ENCODE results near the gene PRICKLE1.

Gene PRICKLE1

DNA sequence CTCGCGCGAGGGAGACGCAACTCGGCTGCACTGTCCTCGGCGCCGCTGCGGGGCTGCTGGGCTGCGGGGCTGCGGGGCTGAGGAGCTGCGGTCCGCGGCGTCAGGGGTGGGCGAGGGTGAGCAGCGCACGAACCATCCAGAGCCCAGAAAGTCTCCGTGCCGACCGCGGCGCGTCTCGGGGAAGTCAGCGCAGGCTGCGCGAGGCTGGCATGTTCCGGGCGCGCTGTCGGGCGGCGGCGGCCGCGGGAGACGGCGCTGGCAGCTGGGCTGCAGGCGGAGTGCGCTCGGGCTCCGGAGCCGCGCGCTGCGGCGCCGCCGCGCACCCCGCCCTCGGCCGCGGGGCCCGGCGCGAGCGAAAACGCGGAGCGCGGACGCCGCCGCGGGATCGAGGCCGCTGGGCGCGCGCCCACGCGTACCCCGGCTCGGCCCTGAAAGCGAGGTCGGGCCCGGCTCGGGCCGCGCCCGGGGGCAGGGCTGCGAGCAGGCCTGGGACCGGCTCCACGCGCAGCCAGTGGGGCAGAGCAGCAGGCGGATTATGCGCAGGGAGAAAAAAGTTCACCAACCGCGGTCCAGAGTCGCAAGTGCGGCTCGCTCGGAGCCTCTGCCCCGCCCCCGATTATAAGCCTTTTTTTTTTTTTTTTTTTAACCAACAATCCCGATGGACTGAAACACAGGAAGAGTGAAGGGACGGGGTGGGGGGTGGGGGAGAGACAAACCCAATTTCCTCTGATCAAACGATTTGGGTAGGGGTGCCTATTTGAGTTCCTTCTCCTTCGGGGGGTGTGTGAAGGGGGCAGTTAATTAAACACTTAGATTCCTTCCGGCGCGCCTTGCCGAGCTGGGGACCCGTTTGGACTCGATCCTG lies at the start of gene PRICKLE1:
Gene PRICKLE1, minus strand, starts transcription at position 282 of the 865 bp plus-strand sequence. CDS start 117,230 bp downstream, outside the sequence.
- in situ Hi-C loops (cut with HindIII; ENCODE audit: low sequenced_read_pairs) = no loop called here

DNA sequence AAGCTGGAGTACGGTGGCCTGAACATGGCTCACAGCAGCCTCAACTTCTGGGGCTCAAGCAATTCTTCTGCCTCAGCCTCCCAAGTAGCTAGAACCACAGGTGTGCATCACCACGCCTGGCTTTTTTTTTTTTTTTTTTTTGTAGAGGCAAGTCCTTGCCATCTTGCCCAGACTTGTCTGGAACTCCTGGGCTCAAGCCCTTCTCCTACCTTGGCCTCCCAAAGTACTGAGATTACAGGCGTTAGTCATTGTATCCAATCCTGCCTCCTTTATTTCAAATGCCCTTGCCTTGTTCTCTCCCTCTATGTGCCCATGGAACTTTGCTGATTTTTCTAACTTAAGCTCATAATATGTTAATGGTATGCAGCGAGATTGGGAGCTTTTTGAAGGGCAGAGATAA lies 49.2 kb upstream of the PRICKLE1 start:
- in situ Hi-C loops (cut with HindIII; ENCODE audit: low sequenced_read_pairs) = no loop called here

DNA sequence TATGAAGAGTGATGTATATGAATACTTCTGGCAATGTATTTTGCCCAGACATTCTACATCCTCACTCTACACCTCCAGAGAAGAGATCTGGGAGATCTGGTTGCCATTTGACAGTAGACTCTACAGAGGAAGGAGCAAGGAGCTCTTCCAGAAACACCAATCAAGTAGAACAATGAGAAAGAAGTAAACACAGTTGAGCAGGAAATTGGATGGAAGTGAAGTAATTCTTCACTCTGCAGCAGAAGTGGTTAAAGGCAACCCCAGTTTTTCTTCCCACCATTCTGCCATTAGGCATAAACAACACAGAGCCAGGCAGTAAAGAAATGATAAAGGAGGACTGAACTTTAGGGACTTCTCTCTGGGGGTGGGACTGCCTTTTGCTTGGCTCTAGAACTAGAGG lies 48.5 kb upstream of the PRICKLE1 start:
- in situ Hi-C loops (cut with HindIII; ENCODE audit: low sequenced_read_pairs) = no loop called here

DNA sequence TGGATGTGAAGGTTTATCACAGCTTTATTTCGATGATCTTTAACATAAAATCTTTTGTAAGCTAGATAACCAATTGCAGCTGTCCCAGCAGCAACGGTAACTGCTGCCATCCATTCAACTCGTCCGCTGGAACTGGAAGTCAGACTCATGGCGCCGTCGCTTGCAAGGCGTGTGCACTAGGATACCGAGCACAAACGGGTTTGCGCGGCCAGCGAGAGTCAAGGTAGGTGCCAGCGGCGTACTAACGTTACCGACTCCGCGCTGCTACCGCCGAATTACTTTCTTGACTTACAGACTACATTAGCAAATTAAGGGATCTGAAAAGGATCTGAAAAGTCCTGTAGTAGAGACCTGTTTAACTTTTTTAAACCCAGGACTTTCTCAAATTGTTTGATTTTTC lies 47.4 kb upstream of the PRICKLE1 start:
- in situ Hi-C loops (cut with HindIII; ENCODE audit: low sequenced_read_pairs) = no loop called here

DNA sequence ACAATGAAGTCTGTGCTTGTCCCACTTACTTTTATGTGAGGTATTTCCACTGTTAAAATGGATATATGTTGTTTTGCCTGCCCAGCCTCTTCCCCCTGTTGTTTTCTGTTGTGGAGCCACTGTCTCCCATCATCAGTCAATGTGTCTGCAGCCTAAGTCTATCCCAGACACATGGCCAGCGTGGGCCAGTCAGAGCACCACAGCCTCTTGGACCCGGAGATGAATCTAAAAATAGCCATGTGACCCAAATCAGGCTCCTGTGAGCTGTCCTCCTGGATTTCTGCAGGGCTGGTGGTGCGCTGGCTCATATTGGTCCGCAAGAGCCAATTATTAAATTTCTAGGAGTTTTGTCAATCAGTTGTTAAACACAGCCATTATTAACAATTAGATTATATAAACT lies 44.0 kb upstream of the PRICKLE1 start:
- in situ Hi-C loops (cut with HindIII; ENCODE audit: low sequenced_read_pairs) = no loop called here

DNA sequence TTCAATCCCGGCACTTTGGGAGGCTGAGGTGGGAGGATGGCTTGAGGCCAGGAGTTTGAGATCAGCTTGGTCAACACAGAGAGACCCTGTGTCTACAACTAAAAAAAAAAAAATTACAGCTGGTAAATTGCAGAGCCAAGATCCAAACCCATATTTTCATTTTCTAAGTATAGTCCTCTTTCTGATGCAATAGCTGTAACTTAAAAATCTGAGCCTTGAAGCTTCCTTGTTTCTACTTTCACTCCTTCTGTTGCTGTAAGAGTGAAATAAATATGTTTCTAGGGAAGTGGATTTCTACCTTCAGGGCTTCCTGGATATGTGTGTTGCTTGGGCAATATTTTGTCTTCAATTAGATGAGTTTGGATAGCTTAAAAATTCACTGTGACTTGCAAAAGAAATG lies 42.0 kb upstream of the PRICKLE1 start:
- in situ Hi-C loops (cut with HindIII; ENCODE audit: low sequenced_read_pairs) = no loop called here

DNA sequence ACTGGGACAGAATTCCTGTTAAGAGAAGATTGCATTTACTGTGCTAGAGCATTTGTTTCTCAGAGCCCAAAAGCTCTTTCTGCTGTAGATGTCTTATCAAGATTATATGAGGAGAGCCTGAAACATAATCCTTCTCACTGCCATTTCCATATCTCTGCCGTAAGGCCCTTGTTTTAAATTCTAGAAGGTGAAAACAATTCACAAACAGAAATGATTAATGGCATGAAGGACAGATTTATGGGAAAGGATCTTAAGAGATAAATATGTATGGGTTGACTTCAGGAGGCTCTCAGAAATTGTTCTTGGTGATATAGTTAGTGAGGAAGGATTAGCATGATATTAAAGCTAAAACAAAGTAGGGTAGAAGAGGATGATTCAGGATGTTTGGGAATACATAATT lies 40.8 kb upstream of the PRICKLE1 start:
- in situ Hi-C loops (cut with HindIII; ENCODE audit: low sequenced_read_pairs) = no loop called here

DNA sequence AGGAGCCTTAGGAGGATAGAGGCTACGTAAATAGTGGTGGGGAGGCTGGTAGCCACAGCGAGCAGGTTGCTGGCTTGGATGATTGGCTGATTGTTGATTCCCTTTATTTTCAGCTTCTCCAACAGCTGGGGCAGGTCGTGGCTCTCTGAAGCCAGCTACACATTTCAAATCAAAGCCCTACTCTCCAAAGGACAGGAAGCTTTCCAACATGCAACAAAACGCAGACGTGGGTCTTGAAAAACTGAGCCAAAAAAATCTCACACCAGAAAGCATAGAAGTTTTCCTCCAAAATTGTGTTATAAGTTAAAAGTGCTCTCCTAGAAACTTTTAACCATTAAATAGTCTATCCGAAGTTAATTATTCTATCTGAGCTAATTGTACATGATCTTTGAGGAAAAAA lies 37.6 kb upstream of the PRICKLE1 start:
- in situ Hi-C loops (cut with HindIII; ENCODE audit: low sequenced_read_pairs) = no loop called here

DNA sequence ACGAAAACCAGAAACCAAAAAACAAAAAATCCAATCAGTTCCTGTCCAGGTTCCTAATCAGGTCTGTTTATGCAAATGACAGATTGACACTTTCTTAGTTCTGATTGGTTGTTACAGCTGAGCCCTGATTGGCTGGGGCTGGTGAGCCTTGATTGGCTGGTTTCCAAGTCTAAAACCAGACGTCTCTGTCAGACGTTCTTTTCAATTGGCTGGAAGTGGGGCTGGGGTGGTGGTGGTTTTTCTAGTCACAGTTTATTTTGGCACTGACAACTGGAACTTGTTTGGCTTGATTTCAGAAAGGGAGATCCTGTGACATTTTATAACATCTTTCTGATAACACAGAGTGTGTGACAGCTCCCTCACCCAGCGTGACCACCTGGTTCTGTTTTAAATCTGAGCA lies 36.1 kb upstream of the PRICKLE1 start:
- in situ Hi-C loops (cut with HindIII; ENCODE audit: low sequenced_read_pairs) = no loop called here

DNA sequence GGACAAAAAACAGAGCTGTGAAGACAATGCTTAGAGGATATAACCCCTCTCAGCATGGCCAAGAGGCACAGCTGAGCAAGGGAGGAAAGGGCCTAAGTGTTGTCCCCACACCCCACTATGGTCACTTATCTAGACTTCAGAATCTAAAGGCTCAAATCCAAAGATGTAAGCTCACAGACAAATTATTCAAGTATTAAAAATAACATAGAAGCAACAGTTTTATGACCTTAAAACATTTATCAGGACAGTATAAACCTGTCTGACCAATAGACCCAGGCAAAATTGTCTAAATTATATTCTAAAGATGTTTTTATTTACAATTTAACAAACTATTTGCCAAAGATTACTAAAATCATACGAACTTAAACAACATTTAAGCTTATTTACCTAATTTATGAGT lies 28.1 kb upstream of the PRICKLE1 start:
- in situ Hi-C loops (cut with HindIII; ENCODE audit: low sequenced_read_pairs) = loop anchor here (5.0 kb wide), 1 partner anchor 45 kb away; no protein-coding TSS in a partner anchor

DNA sequence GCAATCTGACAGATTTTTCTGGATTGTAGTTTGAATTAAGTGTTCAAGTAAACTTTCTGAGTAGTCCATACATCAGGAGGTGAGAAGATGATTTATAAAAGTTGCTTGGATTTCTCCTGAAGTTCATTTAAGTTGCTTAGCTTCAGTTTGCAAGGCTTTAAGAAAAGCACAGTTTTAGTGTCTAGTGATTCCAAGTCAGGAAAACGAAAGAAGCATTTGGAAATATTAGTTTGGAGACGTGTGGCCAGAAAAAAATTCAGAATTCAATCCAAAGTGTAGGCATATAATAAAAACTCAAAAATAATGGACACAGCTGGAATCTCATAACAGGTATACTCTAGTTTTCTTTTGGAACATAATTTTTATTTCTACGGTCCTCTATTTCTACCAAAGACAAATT lies 25.5 kb upstream of the PRICKLE1 start:
- in situ Hi-C loops (cut with HindIII; ENCODE audit: low sequenced_read_pairs) = loop anchor here (5.0 kb wide), 1 partner anchor 43 kb away; no protein-coding TSS in a partner anchor

DNA sequence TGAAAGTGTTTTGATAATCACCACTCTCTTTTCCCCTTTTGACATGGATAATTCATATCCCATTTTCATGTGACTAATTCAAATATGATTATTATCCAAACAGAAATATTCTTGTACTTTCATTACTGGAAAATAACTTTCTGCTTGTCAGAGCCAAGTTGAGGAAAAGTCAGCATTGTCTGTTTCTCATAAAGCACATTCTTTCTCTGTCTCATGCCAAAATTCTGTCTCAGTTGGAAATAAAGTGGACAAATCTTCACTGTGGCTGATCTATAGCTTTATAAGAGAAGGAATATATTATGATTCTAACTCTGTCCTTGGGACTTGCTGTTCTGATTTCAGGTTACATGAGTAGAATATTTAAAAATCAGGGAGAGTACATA lies 22.7 kb upstream of the PRICKLE1 start:
- in situ Hi-C loops (cut with HindIII; ENCODE audit: low sequenced_read_pairs) = no loop called here

DNA sequence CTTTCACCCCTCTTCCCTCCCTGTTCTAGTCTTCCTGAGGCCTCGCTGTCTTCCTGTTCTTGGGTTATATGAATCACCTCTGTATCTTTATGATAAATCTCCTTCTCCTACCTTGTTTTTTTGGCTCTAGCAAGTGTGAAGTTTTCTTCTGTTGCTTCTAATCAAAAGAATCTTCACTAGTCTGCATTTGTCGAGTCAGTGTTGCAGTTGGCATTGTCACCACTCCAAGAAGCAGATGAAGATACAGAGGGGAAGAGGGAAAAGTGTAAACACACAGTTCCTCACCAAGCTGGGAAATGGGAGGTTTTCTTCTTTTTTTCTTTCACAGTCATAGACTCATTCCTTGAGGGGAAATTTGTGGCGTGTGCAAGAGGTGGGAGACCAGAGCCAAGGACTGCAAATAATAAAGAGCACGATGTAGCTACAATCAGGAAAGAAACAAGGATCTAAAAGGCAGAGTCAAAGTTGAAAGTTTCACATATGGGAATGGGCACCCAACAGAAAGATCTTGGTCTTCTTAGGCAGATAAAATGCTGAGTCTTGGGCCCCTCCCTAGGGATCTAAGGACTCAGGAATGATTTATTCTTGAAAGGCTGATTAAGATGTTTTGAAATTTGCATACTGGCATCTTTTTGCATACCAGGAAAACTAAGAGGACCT lies 22.2 kb upstream of the PRICKLE1 start:
- in situ Hi-C loops (cut with HindIII; ENCODE audit: low sequenced_read_pairs) = no loop called here

DNA sequence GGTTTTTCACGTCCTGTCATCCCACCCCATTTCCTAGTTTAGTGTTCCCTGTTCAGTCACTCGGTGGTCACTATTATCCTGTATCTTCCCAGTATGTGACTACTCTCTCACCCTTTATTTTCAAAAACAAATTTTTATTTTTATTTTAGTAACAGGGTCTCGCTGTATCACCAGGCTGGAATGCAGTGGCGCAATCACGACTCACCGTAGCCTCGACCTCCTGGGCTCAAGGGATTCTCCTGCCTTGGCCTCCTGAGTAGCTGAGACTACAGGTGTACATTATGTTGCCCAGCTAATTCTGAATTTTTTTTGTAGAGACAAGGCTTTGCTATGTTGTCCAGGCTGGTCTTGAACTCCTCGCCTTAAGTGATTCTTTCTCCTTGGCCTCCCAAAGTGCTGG lies 20.1 kb upstream of the PRICKLE1 start:
- in situ Hi-C loops (cut with HindIII; ENCODE audit: low sequenced_read_pairs) = no loop called here

DNA sequence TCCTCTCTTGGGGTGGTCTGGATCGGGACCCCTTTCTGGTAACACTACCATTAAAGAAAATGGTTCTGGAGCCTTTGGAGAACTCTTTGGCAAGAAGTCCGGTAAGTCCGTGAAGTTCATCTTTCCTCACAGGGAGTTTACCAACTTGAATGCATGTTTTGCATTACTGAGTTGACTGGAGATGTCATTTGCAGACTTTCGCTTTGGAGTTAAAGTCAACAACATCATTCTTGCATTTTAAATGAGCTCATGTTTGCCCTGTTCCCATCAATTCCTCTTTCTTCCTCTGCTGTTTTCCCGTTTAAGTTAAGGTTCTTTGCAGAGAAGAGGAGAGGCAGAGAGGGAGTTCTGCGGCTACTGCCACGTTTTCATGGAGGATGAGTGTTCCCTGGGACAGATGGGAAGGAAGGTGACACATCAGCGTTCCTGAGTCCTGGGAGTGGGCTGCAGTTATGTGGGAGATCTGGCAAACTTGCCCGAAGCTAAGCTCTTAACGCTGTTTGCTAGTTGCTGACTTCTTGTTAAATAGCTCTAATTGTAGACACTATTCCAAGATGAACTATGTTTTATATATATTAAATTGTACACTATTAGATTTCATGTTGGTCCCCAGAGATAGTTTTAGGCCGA lies 18.8 kb upstream of the PRICKLE1 start:
- in situ Hi-C loops (cut with HindIII; ENCODE audit: low sequenced_read_pairs) = no loop called here

DNA sequence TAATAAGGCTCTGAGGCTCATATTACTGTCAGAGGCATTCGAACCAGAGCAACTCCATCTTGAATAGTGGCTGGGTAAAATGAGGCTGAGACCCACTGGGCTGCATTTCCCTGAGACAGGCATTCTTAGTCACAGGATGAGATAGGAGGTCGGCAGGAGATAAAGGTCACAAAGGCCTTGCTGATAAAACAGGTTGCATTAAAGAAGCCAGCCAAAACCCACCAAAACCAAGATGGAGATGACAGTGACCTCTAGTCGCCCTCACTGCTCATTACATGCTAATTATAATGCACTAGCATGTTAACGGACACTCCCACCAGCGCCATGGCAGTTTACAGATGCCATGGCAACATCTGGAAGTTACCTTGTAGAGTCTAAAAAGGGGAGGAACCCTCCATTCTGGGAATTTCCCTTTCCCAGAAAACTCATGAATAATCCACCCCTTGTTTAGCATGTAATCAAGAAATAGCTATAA lies 18.1 kb upstream of the PRICKLE1 start:
- in situ Hi-C loops (cut with HindIII; ENCODE audit: low sequenced_read_pairs) = no loop called here

DNA sequence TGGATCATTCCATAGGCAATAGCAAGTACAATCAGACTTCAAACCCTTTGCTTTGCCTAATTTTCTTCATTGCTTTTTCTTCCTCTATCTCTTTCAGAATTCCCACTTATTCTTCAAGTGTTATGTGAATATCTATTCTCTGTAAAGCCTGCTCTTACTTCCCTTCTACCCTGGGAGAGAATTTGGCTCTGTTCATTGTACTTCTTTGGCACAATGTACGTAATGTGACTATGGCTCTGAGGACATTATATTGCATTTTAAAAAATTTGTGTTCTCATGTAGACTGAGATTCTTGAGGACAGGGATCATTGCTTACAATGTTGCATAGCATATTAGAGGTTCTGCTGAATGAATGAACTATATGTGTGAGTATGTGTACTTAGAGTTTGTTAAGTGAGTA lies 16.9 kb upstream of the PRICKLE1 start:
- in situ Hi-C loops (cut with HindIII; ENCODE audit: low sequenced_read_pairs) = no loop called here

DNA sequence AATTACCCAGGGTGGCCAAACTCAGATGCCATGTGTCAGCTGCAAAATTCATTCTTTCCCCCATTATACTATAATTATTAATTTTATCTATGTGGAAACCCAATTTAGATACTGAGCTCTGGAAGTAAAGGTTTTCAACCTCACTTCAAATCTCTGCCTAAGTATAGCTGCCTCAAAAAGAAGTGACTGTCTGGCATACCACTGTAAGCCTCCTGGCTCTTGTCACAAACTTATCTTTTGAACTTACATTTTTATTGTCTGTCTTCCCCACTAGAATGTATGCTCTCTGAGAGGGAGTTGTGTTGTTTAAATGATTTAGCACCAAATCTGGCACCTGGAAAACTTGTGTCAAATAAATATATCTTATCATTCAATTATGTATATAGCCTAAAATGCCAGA lies 16.1 kb upstream of the PRICKLE1 start:
- in situ Hi-C loops (cut with HindIII; ENCODE audit: low sequenced_read_pairs) = no loop called here

DNA sequence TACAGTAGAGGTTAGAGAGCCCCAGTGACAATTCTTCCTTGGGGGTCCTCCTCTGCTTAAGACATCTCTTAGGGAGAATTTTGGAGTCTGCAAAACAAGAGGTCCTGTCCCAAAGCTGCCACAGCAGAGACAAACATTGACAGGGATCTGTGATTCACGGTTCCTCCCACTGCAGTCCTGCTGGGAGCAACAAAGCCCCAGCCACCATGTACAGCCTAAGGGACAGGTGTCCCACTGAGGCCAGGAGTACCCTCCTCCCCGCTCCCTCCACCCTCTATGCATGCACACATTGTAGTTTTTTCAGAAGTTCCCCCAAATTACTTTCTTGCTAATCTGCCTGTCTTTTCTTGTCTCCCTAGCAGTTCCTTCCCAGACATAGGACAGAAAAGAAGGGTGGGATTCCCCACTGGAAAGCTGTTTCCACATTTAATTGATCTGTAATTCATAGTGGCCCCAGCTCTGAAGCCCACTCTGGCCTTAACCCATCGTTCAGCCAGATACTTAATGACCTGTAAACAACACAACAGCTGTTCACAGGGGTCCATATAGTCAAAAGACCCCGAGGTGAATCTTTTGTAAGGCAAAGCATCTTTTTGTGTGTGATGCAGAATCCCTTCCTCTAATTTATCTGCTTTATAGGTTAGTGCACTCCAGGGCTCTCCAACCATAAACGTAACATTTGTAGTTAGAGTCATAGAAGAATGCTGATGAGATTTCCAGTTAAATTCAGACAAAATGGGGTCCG lies 13.9 kb upstream of the PRICKLE1 start:
- in situ Hi-C loops (cut with HindIII; ENCODE audit: low sequenced_read_pairs) = no loop called here

DNA sequence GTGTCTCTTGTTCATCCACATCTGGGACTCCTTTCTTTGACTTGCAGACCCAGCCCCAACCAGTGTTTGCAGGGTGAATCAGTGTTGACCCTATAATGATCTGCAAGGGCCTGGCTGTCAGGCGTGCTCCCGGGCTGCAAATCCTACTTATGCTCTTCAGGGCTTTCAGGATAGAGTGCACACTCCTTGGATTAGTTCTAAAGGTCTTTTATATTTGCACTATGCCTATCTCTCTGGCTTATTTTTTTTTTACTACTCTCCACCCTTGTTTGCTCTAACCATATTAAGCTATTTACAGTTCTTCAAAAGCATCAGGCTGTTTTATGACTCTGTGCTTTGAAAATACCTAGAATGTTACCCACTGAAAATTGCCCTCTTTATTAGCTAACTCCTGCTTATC lies 4.3 kb upstream of the PRICKLE1 start:
- in situ Hi-C loops (cut with HindIII; ENCODE audit: low sequenced_read_pairs) = no loop called here

DNA sequence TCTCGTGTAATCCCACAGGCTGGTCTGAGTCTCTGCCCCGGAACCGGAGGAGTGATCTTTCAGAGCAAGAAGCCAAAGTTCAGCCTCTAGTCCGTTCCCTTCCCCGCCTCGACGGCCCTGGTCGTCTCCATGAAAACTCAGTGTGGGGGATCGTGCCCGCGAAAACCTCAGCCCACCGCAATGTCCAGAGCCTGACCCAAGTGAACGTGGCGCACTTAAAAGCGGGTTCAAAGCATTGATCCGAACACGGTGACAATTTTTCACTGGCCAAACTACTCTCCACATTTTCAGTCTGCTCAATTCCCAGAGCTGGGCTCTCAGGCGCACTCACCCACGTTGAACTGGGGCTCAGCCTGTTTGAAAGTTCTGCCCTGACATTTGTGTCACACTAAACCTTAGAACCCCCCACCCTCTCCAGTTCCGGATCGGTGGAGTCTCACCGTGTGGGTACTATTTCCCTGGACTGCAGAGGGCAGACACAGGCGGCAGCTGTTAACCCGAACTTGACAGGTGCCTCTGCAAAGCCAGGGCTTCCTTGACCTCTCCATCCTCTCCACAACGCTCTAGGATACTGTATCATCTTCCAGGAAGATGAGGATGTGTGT lies 886 bp upstream of the PRICKLE1 start:
- in situ Hi-C loops (cut with HindIII; ENCODE audit: low sequenced_read_pairs) = no loop called here

Measured in endothelial cell of hepatic sinusoid (primary cell).